ENCODE measurements around the gene ATP8B1. TPM values are rescaled to one million over a fixed set of nuclear protein-coding genes. Genes with fewer than 3 reads are reported as not detected.

The ATP8B1 gene
- total RNA-seq, 1 experiment from 2014 or later = 5.6 TPM

GRCh38 chr18:57841568-57841967, 38.5 kb upstream of the ATP8B1 start:
- ATAC-seq (no peak), DNase-seq (ENCODE audit: low spot score) (no peak)
- POLR2A ChIA-PET = no interaction called here
- Mint-ChIP-seq H3K27me3 (ENCODE audit: low read depth) (peaks cover 10% of the 10 kb centered on the region), H3K4me3 (no peak overlapping the region), H3K4me1 (peaks cover 7% of the 10 kb centered on the region), H3K27ac (no peak overlapping the region), H3K36me3 (no peaks in the 10 kb centered on the region), H3K9me3 (no peaks in the 10 kb centered on the region)
- TF ChIP-seq, protein P1, sequence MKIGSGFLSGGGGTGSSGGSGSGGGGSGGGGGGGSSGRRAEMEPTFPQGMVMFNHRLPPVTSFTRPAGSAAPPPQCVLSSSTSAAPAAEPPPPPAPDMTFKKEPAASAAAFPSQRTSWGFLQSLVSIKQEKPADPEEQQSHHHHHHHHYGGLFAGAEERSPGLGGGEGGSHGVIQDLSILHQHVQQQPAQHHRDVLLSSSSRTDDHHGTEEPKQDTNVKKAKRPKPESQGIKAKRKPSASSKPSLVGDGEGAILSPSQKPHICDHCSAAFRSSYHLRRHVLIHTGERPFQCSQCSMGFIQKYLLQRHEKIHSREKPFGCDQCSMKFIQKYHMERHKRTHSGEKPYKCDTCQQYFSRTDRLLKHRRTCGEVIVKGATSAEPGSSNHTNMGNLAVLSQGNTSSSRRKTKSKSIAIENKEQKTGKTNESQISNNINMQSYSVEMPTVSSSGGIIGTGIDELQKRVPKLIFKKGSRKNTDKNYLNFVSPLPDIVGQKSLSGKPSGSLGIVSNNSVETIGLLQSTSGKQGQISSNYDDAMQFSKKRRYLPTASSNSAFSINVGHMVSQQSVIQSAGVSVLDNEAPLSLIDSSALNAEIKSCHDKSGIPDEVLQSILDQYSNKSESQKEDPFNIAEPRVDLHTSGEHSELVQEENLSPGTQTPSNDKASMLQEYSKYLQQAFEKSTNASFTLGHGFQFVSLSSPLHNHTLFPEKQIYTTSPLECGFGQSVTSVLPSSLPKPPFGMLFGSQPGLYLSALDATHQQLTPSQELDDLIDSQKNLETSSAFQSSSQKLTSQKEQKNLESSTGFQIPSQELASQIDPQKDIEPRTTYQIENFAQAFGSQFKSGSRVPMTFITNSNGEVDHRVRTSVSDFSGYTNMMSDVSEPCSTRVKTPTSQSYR (CRISPR knock-in tag; IDR thresholded peaks at IDR 0.05) = no peak
- no peak for TF ChIP-seq FOXP4 (CRISPR knock-in tag; IDR thresholded peaks at IDR 0.05)
- TF ChIP-seq, protein P2, sequence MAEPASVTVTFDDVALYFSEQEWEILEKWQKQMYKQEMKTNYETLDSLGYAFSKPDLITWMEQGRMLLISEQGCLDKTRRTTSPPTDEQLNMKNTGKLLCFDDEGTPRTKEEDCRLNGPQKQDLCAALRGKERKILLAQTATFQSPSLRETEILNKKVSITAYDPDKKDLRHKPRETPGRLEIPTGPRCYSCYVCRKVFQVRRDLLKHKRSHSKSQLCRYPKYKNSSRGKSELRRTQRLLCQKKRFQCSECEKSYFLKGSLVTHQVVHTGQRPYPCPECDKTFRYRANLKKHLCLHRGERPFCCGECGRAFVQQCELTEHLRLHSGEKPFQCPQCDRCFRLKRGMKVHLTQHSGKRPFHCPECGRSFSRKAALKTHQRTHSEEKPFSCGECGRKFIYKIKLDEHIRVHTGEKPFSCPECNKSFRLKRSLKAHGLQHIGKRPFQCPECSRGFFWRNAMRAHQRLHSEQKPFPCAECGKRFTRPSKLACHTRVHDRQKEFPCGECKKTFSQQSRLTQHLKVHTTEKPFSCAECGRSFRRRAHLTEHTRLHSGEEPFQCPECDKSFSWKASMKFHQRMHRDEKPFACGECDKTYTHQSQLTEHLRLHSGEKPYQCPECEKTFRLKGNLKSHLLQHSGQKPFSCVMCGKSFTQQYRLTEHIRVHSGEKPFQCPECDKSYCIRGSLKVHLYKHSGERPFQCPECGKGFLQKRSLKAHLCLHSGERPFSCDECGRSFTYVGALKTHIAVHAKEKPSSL (CRISPR knock-in tag; conservative IDR thresholded peaks at IDR 0.05) = no peak
- TF ChIP-seq, protein P3, sequence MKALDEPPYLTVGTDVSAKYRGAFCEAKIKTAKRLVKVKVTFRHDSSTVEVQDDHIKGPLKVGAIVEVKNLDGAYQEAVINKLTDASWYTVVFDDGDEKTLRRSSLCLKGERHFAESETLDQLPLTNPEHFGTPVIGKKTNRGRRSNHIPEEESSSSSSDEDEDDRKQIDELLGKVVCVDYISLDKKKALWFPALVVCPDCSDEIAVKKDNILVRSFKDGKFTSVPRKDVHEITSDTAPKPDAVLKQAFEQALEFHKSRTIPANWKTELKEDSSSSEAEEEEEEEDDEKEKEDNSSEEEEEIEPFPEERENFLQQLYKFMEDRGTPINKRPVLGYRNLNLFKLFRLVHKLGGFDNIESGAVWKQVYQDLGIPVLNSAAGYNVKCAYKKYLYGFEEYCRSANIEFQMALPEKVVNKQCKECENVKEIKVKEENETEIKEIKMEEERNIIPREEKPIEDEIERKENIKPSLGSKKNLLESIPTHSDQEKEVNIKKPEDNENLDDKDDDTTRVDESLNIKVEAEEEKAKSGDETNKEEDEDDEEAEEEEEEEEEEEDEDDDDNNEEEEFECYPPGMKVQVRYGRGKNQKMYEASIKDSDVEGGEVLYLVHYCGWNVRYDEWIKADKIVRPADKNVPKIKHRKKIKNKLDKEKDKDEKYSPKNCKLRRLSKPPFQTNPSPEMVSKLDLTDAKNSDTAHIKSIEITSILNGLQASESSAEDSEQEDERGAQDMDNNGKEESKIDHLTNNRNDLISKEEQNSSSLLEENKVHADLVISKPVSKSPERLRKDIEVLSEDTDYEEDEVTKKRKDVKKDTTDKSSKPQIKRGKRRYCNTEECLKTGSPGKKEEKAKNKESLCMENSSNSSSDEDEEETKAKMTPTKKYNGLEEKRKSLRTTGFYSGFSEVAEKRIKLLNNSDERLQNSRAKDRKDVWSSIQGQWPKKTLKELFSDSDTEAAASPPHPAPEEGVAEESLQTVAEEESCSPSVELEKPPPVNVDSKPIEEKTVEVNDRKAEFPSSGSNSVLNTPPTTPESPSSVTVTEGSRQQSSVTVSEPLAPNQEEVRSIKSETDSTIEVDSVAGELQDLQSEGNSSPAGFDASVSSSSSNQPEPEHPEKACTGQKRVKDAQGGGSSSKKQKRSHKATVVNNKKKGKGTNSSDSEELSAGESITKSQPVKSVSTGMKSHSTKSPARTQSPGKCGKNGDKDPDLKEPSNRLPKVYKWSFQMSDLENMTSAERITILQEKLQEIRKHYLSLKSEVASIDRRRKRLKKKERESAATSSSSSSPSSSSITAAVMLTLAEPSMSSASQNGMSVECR (CRISPR knock-in tag; IDR thresholded peaks at IDR 0.05; ENCODE audit: borderline replicate concordance) = no peak
- TF ChIP-seq FOXK1 (CRISPR knock-in tag; IDR thresholded peaks at IDR 0.05) = no peak
- no peak for TF ChIP-seq KAT7 (CRISPR knock-in tag; IDR thresholded peaks at IDR 0.05; ENCODE audit: borderline replicate concordance)
- no peak for TF ChIP-seq AFF4 (CRISPR knock-in tag; IDR thresholded peaks at IDR 0.05; ENCODE audit: borderline replicate concordance)
- no peak for TF ChIP-seq ZNF121 (CRISPR knock-in tag; IDR thresholded peaks at IDR 0.05)
- TF ChIP-seq NFATC4 (CRISPR knock-in tag; IDR thresholded peaks at IDR 0.05) = no peak
- no peak for TF ChIP-seq ESRRA (CRISPR knock-in tag; IDR thresholded peaks at IDR 0.05; ENCODE audit: borderline replicate concordance)
- TF ChIP-seq, protein P4, sequence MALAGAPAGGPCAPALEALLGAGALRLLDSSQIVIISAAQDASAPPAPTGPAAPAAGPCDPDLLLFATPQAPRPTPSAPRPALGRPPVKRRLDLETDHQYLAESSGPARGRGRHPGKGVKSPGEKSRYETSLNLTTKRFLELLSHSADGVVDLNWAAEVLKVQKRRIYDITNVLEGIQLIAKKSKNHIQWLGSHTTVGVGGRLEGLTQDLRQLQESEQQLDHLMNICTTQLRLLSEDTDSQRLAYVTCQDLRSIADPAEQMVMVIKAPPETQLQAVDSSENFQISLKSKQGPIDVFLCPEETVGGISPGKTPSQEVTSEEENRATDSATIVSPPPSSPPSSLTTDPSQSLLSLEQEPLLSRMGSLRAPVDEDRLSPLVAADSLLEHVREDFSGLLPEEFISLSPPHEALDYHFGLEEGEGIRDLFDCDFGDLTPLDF (CRISPR knock-in tag; IDR thresholded peaks at IDR 0.05) = no peak
- TF ChIP-seq SMAD3 (CRISPR knock-in tag; IDR thresholded peaks at IDR 0.05; ENCODE audit: borderline replicate concordance) = no peak
- TF ChIP-seq ZNF317 (CRISPR knock-in tag; IDR thresholded peaks at IDR 0.05; ENCODE audit: borderline replicate concordance, low read depth) = no peak
- no peak for TF ChIP-seq CREM (CRISPR knock-in tag; IDR thresholded peaks at IDR 0.05)
- TF ChIP-seq IRF2 (CRISPR knock-in tag; IDR thresholded peaks at IDR 0.05; ENCODE audit: borderline replicate concordance, low read depth) = no peak
- no peak for TF ChIP-seq TEAD4 (CRISPR knock-in tag; IDR thresholded peaks at IDR 0.05)
- CTCF ChIA-PET = interaction anchor here (1.5 kb wide), 1 partner anchor 13 kb away, joined by 3 read pairs; no protein-coding TSS in a partner anchor
